Endothelial cell of umbilical vein (primary cell): Measurements from ENCODE around the gene FLRT1.

Source experiments
- EZH2 ChIP-seq: IDR thresholded peaks from 2 replicates; pipeline ENCODE4 v1.6.1; 2012; ENCODE audit warnings: borderline replicate concordance, low read depth, mild to moderate bottlenecking, moderate library complexity, low read length, inconsistent platforms; ENCODE audit not compliant: severe bottlenecking
- FOS ChIP-seq: IDR thresholded peaks from 2 replicates; pipeline ENCODE4 v1.6.1; 2011; ENCODE audit warnings: mild to moderate bottlenecking, low read length, moderate library complexity, borderline replicate concordance; ENCODE audit not compliant: insufficient read depth
- GATA2 ChIP-seq: IDR thresholded peaks from 2 replicates; pipeline ENCODE4 v1.7.0; 2011; ENCODE audit warnings: low read depth, mild to moderate bottlenecking, moderate library complexity, mixed read lengths, low read length; ENCODE audit not compliant: insufficient read length, insufficient read depth
- JUN ChIP-seq: IDR thresholded peaks from 2 replicates; pipeline ENCODE4 v1.6.1; 2011; ENCODE audit warnings: borderline replicate concordance, low read depth; ENCODE audit not compliant: insufficient read length, insufficient read depth
- POLR2A ChIP-seq: IDR thresholded peaks from 2 replicates; pipeline ENCODE4 v1.6.1; 2012; ENCODE audit warnings: low read depth, mild to moderate bottlenecking, control low read depth, low read length
- POLR2AphosphoS5 ChIP-seq: IDR thresholded peaks from 2 replicates; pipeline ENCODE4 v1.6.1; 2012; ENCODE audit warnings: low read depth, mild to moderate bottlenecking, control low read depth, low read length, moderate library complexity; ENCODE audit not compliant: insufficient read depth
- TF ChIP-seq, protein P1 (sequence below), 2 donors: IDR thresholded peaks; 1 replicate in 1 of 2; 2 replicates in 1 of 2; pipeline ENCODE4 v1.5.1; 2011; ENCODE audit warnings: low read length in 2 of 2, mild to moderate bottlenecking in 2 of 2, moderate library complexity in 2 of 2, control low read depth in 1 of 2, inconsistent platforms in 1 of 2, low read depth in 1 of 2; ENCODE audit not compliant: insufficient read depth in 1 of 2; ENCODE audit errors: extremely low read depth in 1 of 2
- TF ChIP-seq, protein P2 (sequence below): IDR thresholded peaks from 2 replicates; pipeline ENCODE4 v1.6.1; 2011; ENCODE audit not compliant: insufficient read depth, insufficient read length

DNA sequence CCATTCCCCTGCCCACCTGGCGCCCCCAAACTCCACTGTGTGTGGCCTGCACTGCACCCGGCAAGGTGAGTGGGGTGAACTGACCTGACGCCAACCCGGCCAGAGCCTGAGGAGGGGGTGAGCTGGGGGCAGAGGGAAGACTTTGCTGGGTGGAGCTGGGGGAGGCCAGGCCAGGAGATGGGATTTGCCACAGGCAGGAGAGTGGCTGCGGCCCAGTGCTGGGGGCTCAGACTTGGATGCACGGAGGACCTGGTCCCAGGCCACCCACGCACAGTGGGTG is 17.8 kb upstream of the FLRT1 start:
- no peak for TF ChIP-seq POLR2A
- TF ChIP-seq EZH2: no peak
- TF ChIP-seq, protein P1, sequence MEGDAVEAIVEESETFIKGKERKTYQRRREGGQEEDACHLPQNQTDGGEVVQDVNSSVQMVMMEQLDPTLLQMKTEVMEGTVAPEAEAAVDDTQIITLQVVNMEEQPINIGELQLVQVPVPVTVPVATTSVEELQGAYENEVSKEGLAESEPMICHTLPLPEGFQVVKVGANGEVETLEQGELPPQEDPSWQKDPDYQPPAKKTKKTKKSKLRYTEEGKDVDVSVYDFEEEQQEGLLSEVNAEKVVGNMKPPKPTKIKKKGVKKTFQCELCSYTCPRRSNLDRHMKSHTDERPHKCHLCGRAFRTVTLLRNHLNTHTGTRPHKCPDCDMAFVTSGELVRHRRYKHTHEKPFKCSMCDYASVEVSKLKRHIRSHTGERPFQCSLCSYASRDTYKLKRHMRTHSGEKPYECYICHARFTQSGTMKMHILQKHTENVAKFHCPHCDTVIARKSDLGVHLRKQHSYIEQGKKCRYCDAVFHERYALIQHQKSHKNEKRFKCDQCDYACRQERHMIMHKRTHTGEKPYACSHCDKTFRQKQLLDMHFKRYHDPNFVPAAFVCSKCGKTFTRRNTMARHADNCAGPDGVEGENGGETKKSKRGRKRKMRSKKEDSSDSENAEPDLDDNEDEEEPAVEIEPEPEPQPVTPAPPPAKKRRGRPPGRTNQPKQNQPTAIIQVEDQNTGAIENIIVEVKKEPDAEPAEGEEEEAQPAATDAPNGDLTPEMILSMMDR (IDR thresholded peaks at IDR 0.05; ENCODE audit: extremely low read depth in 1 of 2, insufficient read depth in 1 of 2, low read depth in 1 of 2, low read length in 2 of 2): no peak
- no peak for TF ChIP-seq POLR2AphosphoS5
- no peak for TF ChIP-seq GATA2
- TF ChIP-seq, protein P2, sequence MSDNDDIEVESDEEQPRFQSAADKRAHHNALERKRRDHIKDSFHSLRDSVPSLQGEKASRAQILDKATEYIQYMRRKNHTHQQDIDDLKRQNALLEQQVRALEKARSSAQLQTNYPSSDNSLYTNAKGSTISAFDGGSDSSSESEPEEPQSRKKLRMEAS: no peak
- no peak for TF ChIP-seq JUN
- no peak for TF ChIP-seq FOS
